GM21367 (cell line): ENCODE measurements around the gene WDR43.

ENCODE experiments used
- ATAC-seq: cut with Tn5 transposase; IDR thresholded peaks from one replicate; pipeline ENCODE4 v1.9.1; 2021; ENCODE audit not compliant: unreplicated experiment

Gene WDR43

DNA sequence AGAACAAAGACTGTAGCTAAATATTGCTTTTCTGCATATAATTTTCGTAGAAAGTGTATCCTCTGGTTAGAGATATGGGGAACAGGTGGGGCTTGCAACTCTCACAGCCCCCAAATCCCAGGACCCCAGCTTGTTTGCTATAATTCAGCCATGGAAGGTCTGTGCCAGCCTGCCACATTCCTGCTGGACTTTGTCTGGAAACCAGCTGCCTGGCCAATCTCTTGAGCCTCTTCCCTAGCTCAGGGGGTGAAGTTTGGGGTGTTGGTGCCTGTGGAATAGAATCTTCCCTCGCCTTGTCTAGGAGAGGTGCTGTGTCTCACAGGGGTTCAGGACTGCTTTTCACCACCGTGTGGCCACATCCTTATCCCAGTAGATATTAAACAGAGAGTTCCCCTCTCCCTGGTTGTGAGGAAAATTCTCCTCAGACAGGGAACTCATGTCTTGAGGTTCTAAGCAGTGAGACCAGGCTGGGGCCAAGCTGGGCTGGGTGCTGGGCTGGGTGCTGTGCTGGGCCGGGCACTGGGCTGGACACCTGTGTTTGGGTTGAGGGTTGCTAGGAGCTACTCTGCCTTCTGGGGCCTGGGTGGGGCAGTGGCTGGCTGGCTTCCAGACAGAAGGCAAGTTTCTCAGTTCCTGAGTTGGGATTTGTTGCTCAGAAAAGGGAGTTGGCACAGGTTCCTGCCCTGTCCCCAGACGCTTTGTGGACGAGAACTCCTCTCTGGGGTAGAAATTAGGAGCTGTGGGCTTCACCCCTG, 98.9 kb downstream of the WDR43 start:
- no peak for ATAC-seq

DNA sequence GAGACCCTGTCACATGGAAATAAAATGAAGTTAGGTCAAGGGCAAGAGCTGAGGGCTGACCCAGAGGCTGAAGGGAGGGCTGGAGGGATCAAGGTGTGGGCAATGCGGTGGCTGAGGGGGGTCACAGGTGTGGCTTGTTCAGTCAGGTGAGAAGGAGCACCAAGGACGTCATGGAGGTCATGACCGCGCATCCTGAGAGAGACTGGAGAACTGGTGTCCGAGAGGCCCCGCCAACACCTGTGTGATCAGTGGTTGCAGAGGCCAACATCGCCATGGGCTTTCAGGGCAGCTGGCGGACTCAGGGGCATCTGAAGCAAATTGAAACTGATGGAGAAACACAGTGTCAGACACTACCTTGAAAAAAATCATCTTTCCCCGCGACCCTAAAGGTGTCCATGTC, 99.6 kb downstream of the WDR43 start:
- no peak for ATAC-seq

DNA sequence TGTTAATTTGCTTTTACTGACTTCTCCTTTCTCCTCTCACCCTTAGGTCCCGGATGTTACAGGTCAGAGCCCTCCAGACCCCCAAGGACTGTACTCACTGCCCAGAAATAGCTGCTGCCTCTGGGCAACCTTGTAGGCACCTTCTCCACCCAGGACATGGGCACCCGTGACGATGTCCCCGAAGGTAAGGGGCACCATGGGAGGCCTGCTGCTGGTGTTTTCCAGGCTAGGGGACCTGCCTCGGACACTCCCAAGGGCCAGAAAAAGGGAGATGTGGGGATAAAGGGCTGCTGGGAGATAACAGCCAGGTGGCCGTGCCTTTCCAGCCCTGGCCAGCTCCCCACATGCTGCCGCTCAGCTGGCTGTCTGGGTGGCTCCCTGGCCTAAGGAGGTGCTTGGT, 100.2 kb downstream of the WDR43 start:
- ATAC-seq, result no peak

DNA sequence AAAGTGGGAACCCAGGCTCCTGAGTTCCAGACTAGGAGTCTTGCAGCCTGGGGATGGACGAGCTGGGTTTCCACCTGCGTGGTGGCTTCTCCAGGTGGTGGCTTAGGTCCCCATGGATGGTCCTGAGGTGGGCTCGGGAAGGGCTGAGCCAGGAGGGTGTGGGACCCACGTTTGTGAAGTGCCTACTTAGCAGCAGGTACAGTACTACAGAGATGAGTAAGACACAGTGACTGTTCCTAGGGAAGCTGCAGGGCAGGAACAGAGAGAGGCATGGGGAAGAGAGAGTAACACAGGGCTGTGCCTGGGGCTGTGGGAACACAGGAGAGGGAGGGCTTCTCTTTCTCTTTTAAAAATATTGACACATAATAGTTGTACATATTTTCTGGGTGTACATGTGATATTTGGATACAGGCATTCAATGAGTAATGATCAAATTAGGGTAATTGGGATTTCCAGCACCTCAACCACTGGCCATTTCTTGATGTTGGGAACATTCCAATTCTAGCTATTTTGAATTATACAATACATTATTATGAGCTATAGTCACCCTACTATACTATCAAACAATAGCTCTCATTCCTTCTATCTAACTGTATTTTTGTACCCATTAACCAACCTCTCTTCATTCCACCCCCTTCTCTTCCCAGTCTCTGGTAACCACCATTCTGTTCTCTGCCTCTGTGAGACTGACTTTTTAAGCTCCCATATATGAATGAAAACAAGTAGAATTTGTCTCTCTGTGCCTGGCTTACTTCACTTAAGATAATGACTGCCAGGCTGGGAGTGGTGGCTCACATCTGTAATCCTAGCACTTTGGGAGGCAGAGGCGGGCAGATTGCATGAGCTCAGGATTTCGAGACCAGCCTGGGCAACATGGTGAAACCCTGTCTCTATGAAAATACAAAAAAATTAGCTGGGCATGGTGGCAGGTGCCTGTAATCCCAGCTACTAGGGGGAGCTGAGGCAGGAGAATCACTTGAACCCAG, 101.6 kb downstream of the WDR43 start:
- no peak for ATAC-seq

DNA sequence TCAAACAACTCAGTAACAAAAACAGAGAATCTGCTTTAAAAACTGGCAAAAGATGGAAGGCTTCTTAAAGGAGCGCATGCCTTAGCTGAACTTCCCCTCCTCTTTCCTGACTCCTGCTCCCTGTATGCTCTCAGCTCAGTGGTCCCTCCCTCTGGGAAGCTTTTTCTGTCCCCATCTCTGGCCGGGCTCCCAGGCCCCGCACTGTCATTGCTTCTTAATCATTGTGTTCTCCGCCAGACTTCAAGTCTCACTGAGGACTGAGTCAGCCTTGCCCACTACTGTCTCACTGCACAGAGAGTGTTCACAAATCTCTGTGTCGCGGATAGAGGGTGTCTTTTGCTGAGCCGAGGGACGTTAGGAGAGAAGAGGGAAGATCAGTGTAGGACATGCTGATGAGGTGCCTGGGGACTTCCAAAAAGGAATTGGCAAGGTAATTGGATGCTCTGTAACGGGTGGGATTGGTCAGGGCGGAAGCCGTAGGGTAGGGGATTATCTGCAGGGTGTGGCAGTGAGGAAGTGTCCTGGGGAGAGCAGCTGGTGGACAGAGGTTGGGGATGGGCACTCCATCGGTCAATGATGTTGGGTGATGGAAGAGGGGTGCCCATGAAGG, 102.9 kb downstream of the WDR43 start:
- no peak for ATAC-seq
